Mucosa of rectum (tissue), 2 donors: ENCODE measurements around the gene MYCN.
"Not testable (repeated sequence)": the region's sequence is repeated elsewhere in the genome, so short reads cannot be mapped to it uniquely, and the experiment has no call there.

Experiments
- H3K27ac ChIP-seq, 2 donors: one replicate each; pipeline ENCODE4 v1.7.0; 2013; ENCODE audit warnings: inconsistent platforms in 2 of 2, low read depth in 2 of 2, low read length in 2 of 2
- H3K27me3 ChIP-seq, 2 donors: one replicate each; pipeline ENCODE4 v1.7.0; 2013; ENCODE audit warnings: low read length in 2 of 2; ENCODE audit not compliant: control insufficient read depth in 2 of 2, insufficient read depth in 2 of 2
- H3K36me3 ChIP-seq, 2 donors: one replicate each; pipeline ENCODE4 v1.7.0; 2013; ENCODE audit warnings: low read length in 2 of 2; ENCODE audit not compliant: control insufficient read depth in 2 of 2, insufficient read depth in 2 of 2
- H3K4me1 ChIP-seq, 2 donors: one replicate each; pipeline ENCODE4 v1.7.0; 2013; ENCODE audit warnings: low read length in 2 of 2, mild to moderate bottlenecking in 1 of 2; ENCODE audit not compliant: control insufficient read depth in 2 of 2, insufficient read depth in 2 of 2
- H3K4me3 ChIP-seq, 2 donors: one replicate each; pipeline ENCODE4 v1.7.0; 2013; ENCODE audit warnings: low read length in 2 of 2
- H3K9ac ChIP-seq, 2 donors: one replicate each; pipeline ENCODE4 v1.7.0; 2013; ENCODE audit warnings: low read length in 2 of 2, low read depth in 1 of 2, mild to moderate bottlenecking in 1 of 2
- H3K9me3 ChIP-seq, 2 donors: one replicate each; pipeline ENCODE4 v1.7.0; 2013; ENCODE audit warnings: low read length in 2 of 2; ENCODE audit not compliant: control insufficient read depth in 2 of 2
- donor health status: healthy.
- donor health status: Normal muscosa, but diverticular disease.

Gene MYCN

GRCh38 chr2:15918761-15919356, 21.5 kb upstream of the MYCN start:
- H3K27me3 ChIP-seq: no peaks in the 10 kb centered on the region
- no peak overlapping the region for H3K9ac ChIP-seq
- H3K36me3 ChIP-seq: no peaks in the 10 kb centered on the region
- no peak overlapping the region for H3K27ac ChIP-seq
- no peaks in the 10 kb centered on the region for H3K4me1 ChIP-seq
- H3K4me3 ChIP-seq: no peak overlapping the region
- no peaks in the 10 kb centered on the region for H3K9me3 ChIP-seq

- no peaks in the 10 kb centered on the region for H3K9me3 ChIP-seq
- H3K4me3 ChIP-seq: no peak overlapping the region
- no peaks in the 10 kb centered on the region for H3K36me3 ChIP-seq
- H3K9ac ChIP-seq: no peak overlapping the region
- no peaks in the 10 kb centered on the region for H3K27me3 ChIP-seq
- H3K27ac ChIP-seq: no peak overlapping the region
- no peaks in the 10 kb centered on the region for H3K4me1 ChIP-seq
Measured at GRCh38 chr2:15919716-15920434, 20.5 kb upstream of the MYCN start.

- no peak overlapping the region for H3K9ac ChIP-seq
- H3K27me3 ChIP-seq: no peaks in the 10 kb centered on the region
- H3K9me3 ChIP-seq: no peaks in the 10 kb centered on the region
- no peaks in the 10 kb centered on the region for H3K4me1 ChIP-seq
- H3K27ac ChIP-seq: no peak overlapping the region
- no peaks in the 10 kb centered on the region for H3K36me3 ChIP-seq
- no peak overlapping the region for H3K4me3 ChIP-seq
Measured at GRCh38 chr2:15920696-15921095, 19.7 kb upstream of the MYCN start.

- Histone ChIP-seq H3K9me3 (no peaks in the 10 kb centered on the region), H3K4me3 (no peak overlapping the region), H3K4me1 (no peaks in the 10 kb centered on the region), H3K36me3 (no peaks in the 10 kb centered on the region), H3K27ac (no peak overlapping the region), H3K27me3 (no peaks in the 10 kb centered on the region), H3K9ac (no peak overlapping the region)
Measured at GRCh38 chr2:15923597-15923996, 16.8 kb upstream of the MYCN start.

GRCh38 chr2:15925819-15926218, 14.5 kb upstream of the MYCN start:
- Histone ChIP-seq H3K9me3 (no peaks in the 10 kb centered on the region), H3K4me3 (no peak overlapping the region), H3K27me3 (no peaks in the 10 kb centered on the region), H3K27ac (no peak overlapping the region), H3K9ac (no peak overlapping the region), H3K36me3 (no peaks in the 10 kb centered on the region), H3K4me1 (no peaks in the 10 kb centered on the region)

GRCh38 chr2:15926252-15926651, 14.1 kb upstream of the MYCN start:
- Histone ChIP-seq H3K27me3 (no peaks in the 10 kb centered on the region), H3K36me3 (no peaks in the 10 kb centered on the region), H3K9ac (no peak overlapping the region)

GRCh38 chr2:15927551-15928218, 12.7 kb upstream of the MYCN start:
- no peak overlapping the region for H3K9ac ChIP-seq
- H3K27ac ChIP-seq: no peak overlapping the region
- H3K4me3 ChIP-seq: no peak overlapping the region
- H3K36me3 ChIP-seq: no peaks in the 10 kb centered on the region
- H3K4me1 ChIP-seq: no peaks in the 10 kb centered on the region
- H3K9me3 ChIP-seq: no peaks in the 10 kb centered on the region
- no peaks in the 10 kb centered on the region for H3K27me3 ChIP-seq

More at GRCh38 chr2:15926252-15926651, 14.1 kb upstream of the MYCN start:
- Histone ChIP-seq H3K9me3 (no peaks in the 10 kb centered on the region), H3K4me3 (no peak overlapping the region), H3K4me1 (no peaks in the 10 kb centered on the region), H3K27ac (no peak overlapping the region)

GRCh38 chr2:15929008-15929407, 11.3 kb upstream of the MYCN start:
- not testable (repeated sequence) for H3K27me3 ChIP-seq, H3K4me1 ChIP-seq, H3K27ac ChIP-seq, H3K9ac ChIP-seq, H3K4me3 ChIP-seq, H3K9me3 ChIP-seq, H3K36me3 ChIP-seq

- no peak overlapping the region for H3K27ac ChIP-seq
- no peaks in the 10 kb centered on the region for H3K27me3 ChIP-seq
- no peak overlapping the region for H3K4me3 ChIP-seq
- H3K36me3 ChIP-seq: no peaks in the 10 kb centered on the region
- no peak overlapping the region for H3K9ac ChIP-seq
- H3K9me3 ChIP-seq: no peaks in the 10 kb centered on the region
- no peaks in the 10 kb centered on the region for H3K4me1 ChIP-seq
Measured at GRCh38 chr2:15929861-15930260, 10.5 kb upstream of the MYCN start.

- Histone ChIP-seq H3K27ac (no peak overlapping the region), H3K27me3 (no peaks in the 10 kb centered on the region), H3K9me3 (no peaks in the 10 kb centered on the region), H3K4me3 (no peak overlapping the region), H3K9ac (no peak overlapping the region), H3K4me1 (no peaks in the 10 kb centered on the region), H3K36me3 (no peaks in the 10 kb centered on the region)
Measured at GRCh38 chr2:15930589-15931318, 9.6 kb upstream of the MYCN start.
